Activated CD4-positive, alpha-beta T cell treated with anti-CD3 and anti-CD28 coated beads, Interleukin-2, amount 50 U/mL, for 1 hour (primary cell): ENCODE data around the gene ZNF331.

ENCODE experiments used
- DNase-seq: peaks from one replicate; pipeline ENCODE4 v3.0.0-alpha.2; 2020

Gene ZNF331

DNA sequence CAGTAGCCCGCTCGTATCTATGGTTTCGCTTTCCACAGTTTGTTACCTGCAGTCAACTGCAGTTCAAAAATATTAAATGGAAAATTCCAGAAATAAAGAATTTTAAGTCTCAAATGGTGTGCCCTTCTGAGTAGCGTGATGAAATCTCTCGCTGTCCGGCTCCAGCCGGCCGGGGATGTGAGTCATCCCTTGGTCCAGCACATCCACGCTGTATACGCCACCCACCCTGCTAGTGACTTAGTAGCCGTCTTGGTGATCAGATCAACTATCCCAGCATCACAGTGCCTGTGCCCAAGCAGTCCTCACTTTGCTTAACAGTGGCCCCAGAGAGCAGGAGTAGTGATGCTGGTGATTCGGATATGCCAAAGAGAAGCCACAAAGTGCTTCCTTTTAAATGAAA lies 40.0 kb downstream of the ZNF331 start:
- no peak for DNase-seq

DNA sequence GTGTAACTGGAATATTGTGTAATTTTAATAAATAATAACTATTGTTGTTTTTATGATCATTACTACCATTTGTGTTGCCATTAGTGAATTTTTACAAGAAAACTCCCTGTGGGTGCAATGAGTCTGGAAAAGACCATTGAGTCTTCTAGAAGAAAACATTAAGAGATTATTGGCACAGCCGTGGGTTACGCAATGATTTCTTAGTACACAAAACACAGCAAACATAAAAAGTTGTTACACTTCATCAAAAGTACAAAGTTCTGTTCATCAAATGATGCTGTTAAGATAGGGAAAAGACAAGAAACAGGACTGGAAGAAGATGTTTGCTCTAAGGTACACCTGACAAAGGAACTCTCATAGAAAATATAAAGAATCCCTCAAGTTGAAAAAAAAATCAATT lies 41.6 kb downstream of the ZNF331 start:
- no peak for DNase-seq

DNA sequence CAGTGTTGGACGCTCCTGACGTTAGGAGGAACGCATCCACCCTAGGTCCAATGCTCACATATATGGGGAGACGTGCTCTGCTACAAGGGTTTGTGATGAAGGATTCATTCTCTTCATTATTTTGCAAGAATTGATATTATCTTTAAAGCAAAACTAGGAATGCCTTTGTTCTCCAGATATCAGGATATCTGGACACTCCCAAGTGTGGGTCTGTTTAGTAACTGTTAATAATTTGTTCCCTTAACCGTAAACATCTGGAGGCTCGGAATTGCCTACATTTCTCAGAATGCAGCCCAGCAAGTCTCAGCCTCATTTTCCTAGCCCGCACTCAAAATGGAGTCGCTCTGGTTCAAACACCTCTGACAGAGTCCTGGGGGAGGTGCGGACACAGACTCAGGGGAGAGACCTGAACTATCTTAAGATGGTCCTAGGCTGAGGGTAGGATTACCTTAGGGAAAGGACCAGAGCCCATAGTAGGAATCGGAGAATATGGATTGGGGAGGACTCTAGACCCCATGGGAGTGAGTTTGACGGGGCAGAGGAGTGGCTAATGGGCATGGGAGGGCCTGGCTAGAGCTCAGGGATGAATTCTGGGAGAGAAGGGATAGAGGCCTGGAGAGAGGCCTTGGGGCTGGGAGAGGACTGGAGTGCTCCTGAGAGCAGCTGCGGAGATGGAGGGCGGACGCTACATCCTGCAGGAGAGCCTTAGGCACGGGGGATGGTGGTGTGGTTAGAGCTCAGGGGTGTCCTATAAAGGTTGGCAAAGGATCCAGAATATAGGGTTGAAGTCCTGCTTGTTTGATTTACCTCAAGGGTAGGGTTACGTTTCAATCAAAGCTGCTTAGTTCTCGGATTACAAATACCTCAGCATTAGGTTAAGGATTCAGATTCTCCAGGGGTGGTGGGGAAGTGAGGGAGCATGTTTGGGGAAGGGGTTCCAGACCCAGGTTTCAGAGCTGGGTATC lies 43.2 kb downstream of the ZNF331 start:
- DNase-seq = peak; percentile 25

DNA sequence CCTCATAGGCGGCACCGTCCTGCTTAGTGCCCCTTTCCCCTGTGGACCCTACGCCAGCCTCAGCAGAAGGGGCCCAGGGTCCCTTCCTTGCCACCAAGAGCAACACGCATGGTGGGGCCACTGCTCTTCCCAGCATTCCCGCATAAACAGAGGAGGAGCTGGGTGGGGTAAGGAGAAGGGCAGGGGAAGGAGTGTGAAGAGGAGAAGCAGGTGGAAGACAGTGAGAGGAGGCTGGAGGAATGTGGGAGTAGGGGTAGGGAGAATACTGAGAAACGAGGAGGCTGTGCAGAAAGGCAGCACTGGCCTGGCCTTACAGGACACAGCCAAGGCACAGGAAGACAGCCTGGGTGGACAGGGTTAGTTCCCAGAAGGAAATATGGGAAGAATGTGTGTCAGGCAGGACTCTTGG lies 43.9 kb downstream of the ZNF331 start:
- DNase-seq = no peak

DNA sequence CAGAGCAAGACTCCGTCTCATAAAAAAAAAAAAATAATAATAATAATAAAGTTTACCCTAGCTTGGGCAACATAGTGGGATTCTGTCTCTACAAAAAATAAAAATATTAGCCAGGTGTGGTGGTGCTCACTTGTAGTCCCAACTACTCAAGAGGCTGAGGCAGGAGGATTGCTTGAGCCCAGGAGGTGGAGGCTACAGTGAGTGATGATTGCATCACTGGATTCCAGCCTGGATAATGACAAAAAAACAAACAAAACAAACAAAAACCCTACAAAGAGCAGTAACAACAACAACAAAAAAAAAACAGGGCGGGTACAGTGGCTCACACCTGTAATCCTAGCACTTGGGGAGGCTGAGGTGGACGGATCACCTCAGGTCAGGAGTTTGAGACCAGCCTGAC lies 45.2 kb downstream of the ZNF331 start:
- no peak for DNase-seq

DNA sequence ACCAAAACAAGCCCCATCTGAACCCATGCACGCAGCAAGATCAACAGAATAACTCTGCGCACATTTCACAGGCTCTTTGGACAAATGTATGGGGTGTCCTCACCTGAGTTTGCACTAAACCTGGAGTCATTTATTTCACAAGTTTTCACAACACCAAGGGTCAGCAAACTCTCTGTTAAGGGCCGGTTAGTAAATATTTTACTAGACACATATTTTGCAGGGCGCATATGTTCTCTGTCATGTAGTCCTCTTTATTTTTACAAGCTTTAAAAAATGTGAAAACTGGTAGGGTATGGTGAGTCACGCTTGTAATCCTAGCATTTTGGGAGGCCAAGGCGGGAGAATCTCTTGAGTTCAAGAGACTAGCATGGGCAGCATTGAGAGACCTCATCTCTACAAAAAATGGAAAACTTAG lies 48.3 kb downstream of the ZNF331 start:
- DNase-seq = no peak

DNA sequence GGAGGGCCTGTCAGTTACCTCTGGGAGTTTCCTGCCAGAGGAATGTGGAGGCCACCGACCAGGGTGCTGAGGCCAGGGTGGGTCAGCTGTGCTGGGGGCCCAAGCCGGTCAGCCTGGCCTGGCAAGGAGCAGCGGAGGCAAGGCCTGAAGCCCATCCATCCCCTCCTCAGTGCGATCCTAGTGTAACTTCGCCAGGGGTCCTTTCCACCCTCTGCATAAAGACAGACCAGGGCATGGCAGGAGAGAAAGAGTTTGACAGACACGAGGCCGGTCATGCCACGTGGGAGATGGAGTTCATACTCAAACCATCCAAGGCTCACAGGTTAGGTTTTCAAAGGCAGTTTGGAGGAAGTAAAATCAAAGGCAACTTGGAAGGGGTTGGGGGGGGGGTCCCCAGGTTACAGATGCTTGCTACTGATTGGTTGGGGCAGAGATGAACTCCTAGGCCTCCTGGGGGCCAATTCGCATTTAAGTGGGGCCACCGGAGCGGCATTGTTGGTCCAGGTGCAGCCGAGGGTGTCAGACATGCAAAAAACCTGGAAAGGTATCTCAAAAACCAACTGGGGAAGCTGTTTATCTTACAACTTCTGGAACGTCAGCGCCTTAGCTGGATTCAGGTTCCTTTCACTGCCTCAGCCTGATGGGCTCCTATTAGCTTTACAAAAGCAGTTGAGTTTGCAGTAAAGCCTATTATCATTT lies 57.0 kb downstream of the ZNF331 start:
- DNase-seq = no peak

DNA sequence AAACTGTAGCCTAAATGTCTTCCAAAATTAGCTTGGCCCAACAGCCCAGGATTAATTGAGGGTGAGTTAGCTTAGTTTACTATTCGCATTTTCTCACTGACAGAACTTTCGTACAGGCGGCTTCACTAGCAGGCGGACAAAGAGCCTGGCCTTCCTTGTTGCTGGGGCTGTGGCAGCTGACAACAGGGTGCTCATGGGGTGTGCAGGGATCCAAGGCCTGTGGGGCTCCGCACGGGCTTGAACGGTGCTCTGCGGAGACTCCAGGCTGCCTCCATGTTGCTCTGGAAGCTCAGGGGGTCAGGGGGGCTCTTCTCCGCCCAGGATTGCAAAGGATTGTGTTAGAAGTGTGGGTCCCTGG lies 57.5 kb downstream of the ZNF331 start:
- DNase-seq = no peak

DNA sequence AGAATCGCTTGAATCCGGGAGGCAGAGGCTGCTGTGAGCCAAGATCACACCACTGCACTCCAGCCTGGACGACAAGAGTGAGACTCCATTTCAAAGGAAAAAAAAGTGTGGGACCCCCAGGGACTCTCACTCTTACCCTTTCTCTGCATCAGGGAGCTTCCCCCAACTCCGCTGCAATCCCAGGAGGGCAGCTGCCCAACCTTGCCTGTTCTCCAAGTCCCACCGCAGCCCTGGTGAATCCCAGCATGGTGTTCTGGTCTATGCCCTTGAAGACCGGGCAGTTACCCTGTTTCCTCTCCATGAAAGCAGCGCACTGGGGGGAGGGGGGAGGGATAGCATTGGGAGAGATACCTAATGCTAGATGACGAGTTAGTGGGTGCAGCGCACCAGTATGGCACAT lies 58.1 kb downstream of the ZNF331 start:
- no peak for DNase-seq

DNA sequence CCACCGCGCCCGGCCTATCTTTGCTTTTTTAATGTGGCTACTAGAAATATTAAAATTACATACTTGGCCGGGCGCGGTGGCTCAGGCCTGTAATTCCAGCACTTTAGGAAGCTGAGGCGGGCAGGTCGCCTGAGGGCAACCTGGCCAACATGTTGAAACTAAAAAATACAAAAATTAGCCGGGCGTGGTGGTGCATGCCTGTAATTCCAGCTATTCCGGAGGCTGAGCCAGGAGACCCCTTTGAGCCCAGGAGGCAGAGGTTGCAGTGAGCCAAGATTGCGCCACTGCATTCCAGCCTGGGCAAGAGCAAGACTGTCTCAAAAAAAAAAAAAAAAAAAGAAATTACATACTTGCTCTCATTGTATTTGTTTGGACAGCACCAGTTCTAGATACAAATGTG lies 59.1 kb downstream of the ZNF331 start:
- DNase-seq = no peak

DNA sequence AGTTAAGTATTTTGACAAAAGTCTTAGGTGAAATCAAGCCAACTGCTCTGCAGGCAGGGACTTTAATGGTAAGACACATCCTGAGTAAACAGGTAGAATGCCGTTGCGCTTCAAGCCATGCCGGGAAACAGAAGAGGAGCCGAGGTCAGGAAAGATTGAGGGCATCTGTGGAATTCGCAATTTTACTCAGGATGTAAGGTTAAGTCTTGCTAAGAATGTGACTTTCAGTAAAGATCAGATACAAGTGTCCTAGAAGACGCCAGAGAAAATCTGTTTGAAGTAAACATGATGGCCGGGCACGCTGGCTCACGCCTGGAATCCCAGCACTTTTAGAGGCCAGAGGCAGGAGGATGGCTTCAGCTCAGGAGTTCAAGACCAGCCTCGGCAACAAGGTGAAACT lies 60.4 kb downstream of the ZNF331 start:
- no peak for DNase-seq

DNA sequence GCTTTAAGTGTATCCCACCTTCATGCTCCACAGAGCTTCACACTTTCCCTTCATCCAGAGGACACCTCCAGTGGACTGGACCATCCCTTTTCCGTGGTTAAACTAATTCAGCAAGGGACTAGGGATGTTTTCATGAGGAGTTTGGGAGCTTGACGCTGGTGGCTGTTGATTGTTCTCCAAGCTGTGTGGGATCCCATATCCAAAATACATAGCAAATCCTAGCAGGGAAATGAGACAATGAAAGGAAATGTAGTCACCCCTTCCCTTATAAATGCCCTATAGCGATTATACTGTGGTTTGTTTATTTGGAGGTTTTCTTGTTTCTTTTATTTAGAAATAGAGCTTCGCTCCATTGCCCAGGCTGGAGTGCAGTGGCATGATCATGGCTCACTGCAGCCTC lies 62.3 kb downstream of the ZNF331 start:
- no peak for DNase-seq

DNA sequence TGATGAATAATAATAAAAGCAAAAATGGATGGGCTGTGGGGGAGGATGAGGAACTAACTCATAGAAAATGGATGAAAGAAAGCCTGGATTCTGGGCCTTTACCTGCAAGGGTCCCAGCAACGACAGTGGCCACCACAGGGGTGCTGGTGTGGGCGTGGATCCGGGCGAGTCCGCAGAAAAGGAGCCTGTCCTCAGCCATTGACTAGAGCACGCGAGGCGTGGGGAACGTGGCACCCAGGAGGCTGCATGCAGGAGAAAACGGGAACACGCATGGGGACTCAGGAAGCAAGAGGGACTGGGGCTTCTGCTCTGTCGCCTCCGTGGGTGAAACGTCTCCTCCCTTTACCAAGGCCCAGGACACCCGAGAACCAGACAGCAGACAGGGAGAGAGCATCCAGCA lies 68.1 kb downstream of the ZNF331 start:
- no peak for DNase-seq

DNA sequence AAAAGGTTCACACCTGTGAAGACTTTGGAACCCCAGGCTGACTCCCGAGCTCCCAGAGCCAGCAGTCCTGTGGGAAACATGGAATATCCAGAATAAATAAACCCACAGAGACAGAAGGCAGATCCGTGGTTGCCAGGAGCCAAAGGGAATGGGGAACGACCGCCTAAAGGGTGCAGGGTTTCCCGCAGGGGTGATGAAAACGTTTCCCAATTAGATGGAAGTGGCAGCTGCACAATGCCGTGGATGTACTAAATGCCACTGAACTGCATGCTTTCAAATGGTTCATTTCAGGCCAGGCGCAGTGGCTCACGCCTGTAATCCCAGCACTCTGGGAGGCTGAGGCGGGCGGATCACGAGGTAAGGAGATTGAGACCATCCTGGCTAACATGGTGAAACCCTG lies 70.4 kb downstream of the ZNF331 start:
- no peak for DNase-seq

DNA sequence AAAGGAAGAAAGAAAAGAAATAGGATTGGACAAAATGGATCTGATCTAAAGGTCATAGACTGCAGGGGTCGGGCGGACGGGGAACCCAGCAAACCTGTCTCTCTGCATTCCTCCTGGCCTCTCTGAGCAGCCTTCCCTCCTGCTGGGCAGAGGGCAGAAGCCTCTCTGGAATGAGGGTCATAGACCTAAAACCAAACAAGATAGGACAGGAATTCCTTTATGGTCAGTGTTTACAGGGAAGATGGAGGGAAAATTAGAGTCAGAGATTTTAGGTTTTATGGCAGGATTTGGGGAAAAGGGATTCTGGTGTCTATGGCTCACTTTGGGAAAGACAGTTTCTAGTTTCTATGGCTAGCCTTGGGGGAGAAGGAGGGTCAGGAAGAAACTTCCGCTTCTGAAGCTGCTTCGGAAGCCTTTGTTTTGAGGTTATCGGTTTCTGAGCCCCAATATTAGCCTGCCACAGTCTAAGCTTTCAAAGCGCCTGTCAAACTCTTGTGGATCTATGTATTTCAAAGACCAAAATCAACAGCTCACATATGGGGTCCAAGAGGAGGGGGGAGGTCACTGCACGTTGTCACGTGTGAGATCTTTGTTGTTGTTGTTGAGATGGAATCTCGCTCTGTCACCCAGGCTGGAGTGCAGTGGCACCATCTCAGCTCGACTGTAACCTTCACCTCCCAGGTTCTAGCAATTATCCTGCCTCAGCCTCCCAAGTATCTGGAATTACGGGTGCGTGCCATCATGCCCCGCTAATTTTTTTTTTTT lies 75.0 kb downstream of the ZNF331 start:
- DNase-seq = no peak

DNA sequence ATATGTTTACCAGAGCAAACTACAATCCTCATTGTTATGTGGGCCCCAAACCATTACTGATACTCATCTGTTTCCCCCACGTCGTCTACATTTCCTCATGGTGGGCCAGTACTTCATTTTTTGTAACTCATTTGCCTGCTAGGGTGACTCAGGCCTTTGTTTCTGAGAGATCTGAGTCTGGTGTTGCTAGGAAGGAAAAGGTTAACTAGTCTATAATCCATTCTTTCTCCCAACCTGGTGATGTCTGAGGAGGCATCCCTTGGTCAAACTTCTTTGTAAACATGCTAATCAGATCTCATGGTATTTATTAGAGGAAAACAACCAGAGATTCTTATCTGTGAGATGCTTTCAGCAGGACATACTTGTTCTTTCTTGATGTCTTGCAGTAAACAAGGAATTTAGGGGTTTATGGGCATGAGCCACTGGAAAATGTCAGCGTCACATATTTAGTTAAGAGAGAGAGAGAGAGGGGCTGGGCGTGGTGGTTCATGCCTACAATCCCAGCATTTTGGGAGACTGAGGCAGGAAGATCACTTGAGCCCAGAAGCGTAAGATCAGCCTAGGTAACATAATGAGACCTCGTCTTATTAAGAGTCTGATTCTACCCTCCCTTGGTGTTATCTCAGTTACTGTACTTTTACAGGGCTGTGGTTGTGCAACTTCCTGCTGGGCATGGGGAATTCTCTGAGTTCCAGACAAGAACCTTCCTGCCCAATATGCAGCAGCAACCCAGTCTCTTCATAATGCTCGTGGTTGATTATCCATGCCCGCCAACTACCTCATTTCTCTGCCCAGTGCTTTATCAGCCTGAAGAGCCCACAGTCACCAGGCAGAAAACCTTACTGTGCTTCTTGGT lies 84.2 kb downstream of the ZNF331 start:
- DNase-seq = no peak

DNA sequence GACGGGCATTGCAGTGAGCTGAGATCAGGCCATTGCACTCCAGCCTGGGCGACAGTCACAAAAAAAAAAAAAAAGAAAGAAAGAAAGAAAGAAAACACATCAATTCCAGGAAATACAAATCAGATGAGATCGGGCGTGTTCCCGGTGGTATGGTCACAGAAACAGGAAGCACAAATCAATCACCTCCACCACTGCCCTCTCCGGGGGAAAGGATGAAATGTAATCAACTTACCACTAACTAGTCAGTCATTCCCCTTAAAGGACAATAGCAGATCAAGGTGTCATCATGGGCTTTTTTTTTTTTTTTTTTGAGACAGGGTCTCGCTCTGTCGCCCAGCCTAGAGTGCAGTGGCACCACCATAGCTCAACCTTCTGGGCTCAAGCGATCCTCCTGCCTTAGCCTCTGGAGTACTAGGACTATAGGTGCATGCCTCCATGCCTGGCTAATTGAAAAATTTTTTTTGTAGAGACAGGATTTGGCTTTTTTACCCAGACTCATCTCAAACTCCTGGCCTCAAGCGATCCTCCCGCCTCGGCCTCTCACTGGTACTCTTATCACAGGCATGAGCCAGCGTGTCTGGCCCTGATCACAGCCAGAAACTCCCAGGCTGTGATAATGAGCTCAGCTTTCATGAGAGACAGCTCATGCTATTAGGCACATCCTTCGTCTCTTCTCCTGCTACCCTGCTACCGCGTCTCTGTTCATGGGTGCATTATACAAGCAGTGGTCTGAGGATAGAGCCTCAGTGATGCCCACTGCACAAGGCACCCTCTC lies 87.0 kb downstream of the ZNF331 start:
- DNase-seq = no peak

DNA sequence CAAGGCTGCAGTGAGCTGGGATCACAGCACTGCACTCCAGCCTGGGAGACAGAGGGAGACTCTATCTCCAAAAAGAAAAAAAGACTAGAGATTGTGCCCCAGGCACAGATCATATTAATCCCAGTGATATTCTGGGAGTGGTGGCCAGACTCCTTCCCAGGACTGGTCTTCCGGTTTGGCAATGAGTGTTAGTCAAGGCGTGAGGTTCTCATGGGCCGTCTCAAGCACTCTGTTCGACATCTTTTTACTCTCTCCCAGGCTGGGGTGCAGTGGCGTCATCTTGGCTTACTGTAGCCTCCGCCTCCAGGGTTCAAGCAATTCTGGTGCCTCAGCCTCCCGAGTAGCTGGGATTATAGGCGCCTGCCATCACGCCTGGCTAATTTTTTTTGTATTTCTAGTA lies 88.5 kb downstream of the ZNF331 start:
- no peak for DNase-seq

DNA sequence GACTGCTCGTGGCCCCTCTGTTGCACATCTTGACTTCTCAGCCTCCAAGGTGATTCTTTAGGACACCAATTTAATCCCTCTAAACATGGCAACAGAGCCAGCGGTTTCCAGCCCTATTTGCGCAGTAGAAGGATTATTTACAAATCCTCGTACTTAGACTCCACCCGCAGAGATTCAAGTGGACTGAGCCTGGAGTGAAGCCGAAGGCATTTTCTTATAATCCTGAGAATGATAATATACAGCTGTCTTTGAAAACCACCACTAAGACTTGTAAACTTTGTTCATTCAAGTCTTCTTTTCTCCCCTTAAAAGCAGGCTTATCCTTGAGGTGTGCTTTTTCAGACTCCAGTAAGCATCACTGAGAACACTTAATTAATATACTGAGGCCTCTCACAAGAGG lies 89.0 kb downstream of the ZNF331 start:
- DNase-seq = no peak
